GM19351 (cell line): ENCODE measurements around the gene GPR68.
A peak's percentile ranks its signal among the peaks of the same experiment; 100 is the strongest.
"Not testable (repeated sequence)": the region's sequence is repeated elsewhere in the genome, so short reads cannot be mapped to it uniquely, and the experiment has no call there.

Experiments used
- ATAC-seq: cut with Tn5 transposase; IDR thresholded peaks from one replicate; pipeline ENCODE4 v1.9.1; 2021; ENCODE audit warnings: mild to moderate bottlenecking, moderate library complexity; ENCODE audit not compliant: unreplicated experiment

GPR68 gene

GRCh38 chr14:91254461-91254860, 10.0 kb upstream of the GPR68 start:
- no peak for ATAC-seq

- ATAC-seq = no peak
These were observed 9.4 kb upstream of the GPR68 start for GRCh38 chr14:91253795-91254323.

GRCh38 chr14:91252871-91253794, 8.6 kb upstream of the GPR68 start:
- peak; percentile 27 for ATAC-seq

GRCh38 chr14:91250912-91251311, 6.4 kb upstream of the GPR68 start:
- no peak for ATAC-seq

DNA sequence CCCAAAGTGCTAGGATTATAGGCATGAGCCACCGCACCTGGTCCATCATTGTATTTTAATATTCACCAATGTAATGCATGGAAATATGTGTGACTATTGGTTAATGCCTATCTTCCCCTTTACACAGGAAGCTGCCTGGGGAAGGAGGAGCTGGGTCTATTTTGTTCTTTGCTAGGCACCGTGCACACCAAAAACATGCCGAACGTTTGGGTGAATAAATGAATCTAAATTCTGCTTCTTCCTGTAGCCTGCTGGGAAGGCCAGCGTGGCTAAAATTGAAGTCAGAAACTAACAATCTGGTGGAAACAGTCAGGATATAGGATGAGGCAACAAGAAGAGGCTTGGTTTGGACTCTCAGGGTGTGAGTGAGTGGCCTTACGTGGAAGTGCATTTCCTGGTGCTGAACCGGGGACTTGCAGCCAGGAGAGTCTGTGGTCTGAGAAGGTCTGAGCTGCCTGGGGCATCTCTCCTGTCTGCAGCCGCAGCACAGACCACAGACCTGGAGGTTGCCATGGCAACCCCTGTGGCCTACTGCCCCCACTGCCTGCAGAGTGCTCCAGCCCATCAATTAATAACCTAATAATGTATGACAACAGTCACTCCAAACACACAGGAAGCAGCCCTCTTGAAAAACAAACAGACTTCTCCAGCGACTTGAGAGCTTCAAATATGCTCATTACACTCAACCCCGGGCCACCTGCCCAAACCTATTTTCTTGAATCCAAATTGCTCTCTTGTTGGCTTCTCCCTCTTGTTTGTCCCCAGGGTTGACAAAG, 5.5 kb upstream of the GPR68 start:
- ATAC-seq = peak; percentile 87

DNA sequence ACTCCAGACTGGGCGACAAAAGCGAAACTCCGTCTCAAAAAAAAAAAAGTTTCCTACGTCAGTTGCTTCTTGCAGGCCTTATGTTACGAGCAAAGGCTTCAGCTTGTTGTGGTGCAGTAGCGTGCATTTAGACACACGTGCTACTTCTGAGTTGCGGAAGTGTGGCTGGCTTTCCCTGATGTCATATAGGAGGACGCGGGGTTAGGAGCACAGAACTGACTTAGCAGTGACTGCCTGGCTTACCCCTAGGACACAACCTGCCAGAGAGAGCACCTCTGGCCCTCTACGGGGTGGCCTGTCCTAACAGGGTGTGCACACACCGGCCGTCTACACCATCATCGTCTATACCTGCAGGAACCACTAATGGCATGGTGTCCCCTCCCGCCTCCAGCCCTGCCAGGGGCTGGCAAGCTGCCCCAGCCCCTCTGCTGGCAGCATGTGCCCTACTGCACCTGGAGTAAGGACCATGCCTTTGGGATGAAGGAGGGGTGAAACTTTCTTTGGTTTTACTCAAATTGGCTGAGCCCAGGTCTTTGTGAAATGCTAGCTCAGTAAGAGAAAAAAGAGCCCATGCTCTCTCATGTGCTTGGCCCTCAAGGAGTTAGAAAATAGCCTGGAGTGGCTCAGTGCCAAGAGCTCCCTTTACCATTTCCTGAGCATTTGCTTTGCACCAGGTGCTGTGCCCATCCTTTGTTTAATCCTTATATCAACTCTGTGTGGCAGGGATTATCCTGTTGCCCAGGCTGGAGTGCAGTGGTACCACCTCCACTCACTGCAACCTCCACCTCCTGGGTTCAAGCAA, 1.7 kb upstream of the GPR68 start:
- no peak for ATAC-seq

DNA sequence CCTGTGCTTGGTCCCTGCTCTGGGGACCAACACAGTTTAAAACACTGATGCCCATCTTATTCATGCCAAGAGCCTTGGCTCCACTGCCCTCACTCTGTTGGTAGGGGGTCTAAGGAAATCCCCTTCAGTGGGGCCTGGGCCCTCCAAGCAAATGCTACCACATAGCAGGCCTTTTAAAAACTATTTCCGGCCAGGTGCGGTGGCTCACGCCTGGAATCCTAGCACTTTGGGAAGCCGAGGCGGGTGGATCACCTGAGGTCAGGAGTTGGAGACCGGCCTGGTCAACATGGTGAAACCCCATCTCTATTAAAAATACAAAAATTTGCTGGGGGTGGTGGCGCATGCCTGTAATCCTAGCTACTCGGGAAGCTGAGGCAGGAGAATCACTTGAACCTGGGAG, 1.1 kb upstream of the GPR68 start:
- ATAC-seq = not testable (repeated sequence)

GRCh38 chr14:91245029-91245428, 525 bp upstream of the GPR68 start:
- no peak for ATAC-seq

DNA sequence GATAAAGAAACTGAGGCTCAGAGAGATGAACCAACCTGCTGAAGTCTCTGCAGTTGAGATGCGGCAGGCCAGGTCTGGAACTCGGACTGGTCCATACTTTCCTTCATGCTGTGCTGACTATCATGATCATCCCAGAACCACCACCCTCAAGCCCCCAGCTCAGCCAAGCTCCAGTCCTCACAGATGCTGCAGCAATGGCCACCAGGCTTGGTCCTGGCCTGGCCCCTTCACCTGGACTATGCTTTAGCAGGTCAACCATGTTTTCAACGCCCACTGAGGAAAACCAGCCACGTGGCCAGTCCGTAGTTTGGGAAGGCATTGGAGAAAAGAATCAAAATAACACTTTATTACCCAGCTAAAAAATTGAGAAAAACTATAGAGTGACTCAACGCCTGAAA, 1.4 kb downstream of the GPR68 start:
- ATAC-seq = no peak

DNA sequence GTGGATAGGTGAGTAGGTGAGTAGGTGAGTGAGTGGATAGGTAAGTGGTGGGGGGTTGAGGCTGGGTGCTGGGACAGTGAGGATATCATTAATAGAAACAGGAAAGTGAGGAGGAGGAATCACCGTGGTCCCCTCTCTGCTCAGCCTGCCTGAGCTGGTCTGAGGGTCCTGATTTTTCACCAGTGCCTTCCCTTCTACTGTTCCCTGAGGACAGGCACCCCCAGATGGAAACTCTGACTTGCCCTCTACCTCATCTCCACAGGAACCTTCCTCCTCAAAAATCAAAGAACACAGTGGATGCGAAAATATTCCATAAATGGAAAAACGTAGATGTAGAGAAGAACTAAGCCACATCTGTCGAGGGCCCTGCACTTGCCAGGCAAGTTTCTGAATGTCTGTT, 1.9 kb downstream of the GPR68 start:
- ATAC-seq = no peak

DNA sequence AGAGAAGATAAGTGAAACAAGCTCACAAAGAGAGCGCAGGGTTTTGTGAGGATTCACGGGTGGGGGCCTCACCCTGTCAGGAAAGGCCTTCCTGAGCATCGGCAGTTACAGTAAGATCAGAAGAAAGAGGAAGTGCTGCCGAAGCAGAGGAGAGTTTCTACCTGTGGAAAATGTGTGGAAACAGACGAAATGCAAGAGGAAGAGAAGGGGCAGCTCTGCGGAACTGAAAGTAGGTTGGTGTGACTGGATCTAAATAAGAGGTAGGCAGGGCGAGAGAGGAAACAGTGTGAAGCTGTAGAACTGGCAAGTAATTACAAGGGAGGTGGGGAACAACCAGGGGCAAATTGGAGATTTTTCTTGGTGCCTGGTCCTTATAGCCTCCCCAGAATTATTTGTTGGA, 2.6 kb downstream of the GPR68 start:
- peak; percentile 66 for ATAC-seq

DNA sequence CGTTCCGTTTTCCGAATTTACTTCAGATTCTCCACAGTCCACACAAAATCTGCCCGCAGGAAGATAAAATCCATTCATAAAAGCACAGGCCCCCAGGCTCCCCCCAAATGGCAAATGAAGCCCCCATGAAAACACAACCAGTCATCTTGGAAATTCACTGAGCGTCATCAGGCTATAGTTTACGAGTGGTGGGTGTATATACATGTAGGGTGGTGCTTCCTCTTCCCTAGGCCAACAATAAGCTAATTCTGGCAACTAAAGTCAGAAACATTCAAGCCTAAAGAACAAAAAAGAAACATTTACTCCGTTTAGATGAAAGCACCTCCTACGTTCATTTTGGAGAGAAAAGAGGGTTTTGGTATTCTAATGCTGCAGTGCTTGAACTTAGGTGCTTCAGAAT, 5.8 kb downstream of the GPR68 start:
- no peak for ATAC-seq

DNA sequence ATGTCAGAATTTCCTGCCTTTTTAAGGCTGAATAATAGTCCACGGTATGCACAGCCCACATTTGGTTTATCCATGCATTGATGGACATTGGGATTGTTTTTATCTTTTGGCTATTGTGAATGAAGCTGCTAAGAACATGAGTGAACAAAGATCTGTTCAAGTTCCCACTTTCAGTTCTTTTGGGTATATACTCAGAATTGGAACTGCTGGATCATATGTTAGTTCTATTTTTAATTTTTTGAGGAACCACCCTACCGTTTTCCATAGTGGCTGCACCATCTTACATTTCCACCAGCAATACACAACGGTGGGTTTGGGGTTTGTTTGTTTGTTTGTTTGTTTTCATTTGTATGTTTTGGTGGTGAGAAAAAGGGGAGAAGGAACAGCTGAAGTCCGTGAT, 6.4 kb downstream of the GPR68 start:
- no peak for ATAC-seq

GRCh38 chr14:91237219-91237618, 7.3 kb downstream of the GPR68 start:
- no peak for ATAC-seq

- no peak for ATAC-seq
These were observed 8.7 kb downstream of the GPR68 start for GRCh38 chr14:91235841-91236240.

- ATAC-seq = no peak
These were observed 9.8 kb downstream of the GPR68 start for GRCh38 chr14:91234791-91235114.

- ATAC-seq = no peak
These were observed 10.3 kb downstream of the GPR68 start for GRCh38 chr14:91233936-91234790.

GRCh38 chr14:91232603-91233002, 11.9 kb downstream of the GPR68 start:
- no peak for ATAC-seq

- no peak for ATAC-seq
These were observed 12.5 kb downstream of the GPR68 start for GRCh38 chr14:91232052-91232451.

GRCh38 chr14:91231446-91231845, 13.1 kb downstream of the GPR68 start:
- no peak for ATAC-seq
